Endometrial microvascular endothelial cells (primary cell): ENCODE results near the gene CCL23. TPM values are rescaled to one million over a fixed set of nuclear protein-coding genes. Genes with fewer than 3 reads are reported as not detected.

Source experiments
- in situ Hi-C: cut with HindIII; loops from 2 replicates; pipeline ENCODE4 v1.10.0; 2017; ENCODE audit warnings: low sequenced_read_pairs, low pct_unique_long_range_greater_than_20kb; ENCODE audit errors: inconsistent ontology term
- total RNA-seq: library from RNA; depleted of rRNA; stranded (reverse); fragments of >200 nt; gene quantifications from one replicate; pipeline ENCODE4 v1.2.3, GENCODE V29; 2015; ENCODE audit errors: inconsistent ontology term

Gene CCL23
- total RNA-seq, 1 donor from 2014 or later, result not detected

DNA sequence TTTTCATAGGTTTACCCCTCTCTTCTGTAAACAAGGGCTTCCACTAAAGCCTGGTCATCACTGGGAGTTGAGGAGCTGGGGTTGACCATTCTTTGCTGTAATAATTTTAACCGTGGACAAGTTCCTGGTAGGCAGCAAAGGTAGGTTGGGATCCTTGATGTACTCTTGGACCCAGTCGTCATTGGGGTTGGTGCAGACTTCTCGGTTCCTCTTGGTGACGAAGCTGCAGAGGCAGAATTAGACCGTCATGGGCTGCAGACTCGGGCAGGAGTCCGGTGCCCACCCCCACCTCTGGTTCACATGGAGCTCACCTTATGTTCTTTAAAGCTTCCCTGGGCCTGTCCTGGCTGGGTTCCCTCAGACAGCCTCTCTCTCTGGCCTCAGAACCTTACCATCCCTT, 40.3 kb downstream of the CCL23 start:
- in situ Hi-C loops, result no loop called here

- in situ Hi-C loops, result no loop called here
Measured at GRCh38 chr17:35973333-35974260, 44.2 kb downstream of the CCL23 start.

GRCh38 chr17:35972945-35973332, 44.8 kb downstream of the CCL23 start:
- in situ Hi-C loops, result no loop called here

DNA sequence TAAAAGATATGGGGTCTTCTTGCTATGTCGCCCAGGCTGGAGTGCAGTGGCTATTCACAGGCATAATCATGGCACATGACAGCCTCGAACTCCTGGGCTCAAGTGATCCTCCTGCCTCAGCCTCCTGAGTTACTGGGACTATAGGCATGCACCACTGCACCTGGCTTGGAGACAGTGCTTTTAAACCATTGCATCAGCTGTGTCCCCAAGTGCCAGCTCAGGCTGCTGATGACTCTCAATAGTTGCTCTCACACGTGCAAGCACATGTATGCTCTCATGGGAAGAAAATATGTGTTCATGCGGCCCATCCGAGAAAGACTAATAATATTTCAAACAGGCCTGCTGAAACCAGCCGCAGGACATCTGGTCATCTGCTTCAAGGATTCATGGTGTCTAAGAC, 45.2 kb downstream of the CCL23 start:
- in situ Hi-C loops, result no loop called here

GRCh38 chr17:35972066-35972465, 45.7 kb downstream of the CCL23 start:
- in situ Hi-C loops, result no loop called here

DNA sequence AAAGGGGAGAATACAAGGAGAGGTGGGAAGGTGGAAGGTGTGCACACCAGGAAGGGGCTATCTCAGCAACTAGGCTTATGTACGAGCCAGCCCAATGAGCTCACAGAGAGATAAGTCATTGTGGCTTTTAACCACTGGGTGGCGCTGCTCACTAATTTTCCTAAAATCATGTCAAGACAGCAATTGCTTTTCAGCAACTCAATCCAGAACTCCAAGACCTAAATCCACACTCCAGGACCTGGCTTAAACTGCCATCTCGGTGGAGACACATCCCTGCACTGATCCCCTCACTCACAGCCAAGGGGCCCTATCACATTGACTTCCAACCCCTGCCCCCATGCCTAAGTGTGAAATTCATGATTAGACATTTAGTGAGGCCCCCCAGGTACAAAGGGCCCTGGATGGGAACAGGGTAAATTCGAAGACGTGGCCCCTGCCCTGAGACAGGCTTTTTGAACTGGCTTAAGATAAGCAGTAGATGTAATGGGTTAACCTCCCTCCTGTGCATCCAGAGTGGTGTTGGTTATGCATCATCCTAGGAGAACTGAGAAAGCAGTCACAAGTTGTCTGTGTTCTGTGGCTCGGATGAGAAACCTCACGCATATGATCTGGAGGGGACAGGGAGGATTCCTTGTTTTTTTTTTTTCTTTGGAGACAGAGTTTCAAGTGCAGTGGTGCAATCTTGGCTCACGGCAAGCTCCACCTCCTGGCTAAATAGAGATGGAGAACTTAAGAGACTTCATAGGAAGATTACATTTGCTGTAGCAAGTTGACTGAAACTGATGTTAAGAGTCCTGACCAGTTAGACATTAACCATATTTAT, 48.0 kb downstream of the CCL23 start:
- in situ Hi-C loops, result no loop called here

- in situ Hi-C loops, result no loop called here
Measured at GRCh38 chr17:35968520-35969054, 49.2 kb downstream of the CCL23 start.

- in situ Hi-C loops, result no loop called here
Measured at GRCh38 chr17:35965272-35965671, 52.5 kb downstream of the CCL23 start.

DNA sequence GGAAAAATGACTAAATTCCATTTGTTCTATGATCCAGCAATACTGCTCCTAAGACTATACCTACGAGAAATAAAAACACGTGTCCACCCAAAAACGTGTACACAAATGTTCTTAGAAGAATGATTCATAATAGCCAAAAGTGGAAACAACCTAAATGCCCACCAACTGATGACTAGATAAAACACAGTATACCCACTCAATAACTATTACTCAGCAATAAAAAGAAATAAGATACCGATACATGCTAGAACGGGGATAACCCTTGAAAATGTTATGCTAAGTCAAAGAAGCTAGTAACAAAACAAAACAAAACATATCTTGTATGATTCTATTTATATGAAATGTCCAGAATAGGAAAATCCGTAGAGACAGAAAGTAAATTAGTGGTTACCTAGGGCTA, 54.1 kb downstream of the CCL23 start:
- in situ Hi-C loops, result no loop called here

Other genes starting within 250 kb of the CCL23 start
- gene MMP28, start 222.3 kb downstream of the CCL23 start, total RNA-seq, result 0.19 TPM
- gene TAF15, start 208.5 kb downstream of the CCL23 start, total RNA-seq, result 30.8 TPM
- not detected for gene HEATR9, start 149.1 kb downstream of the CCL23 start, total RNA-seq
- gene CCL5, start 137.6 kb downstream of the CCL23 start, total RNA-seq, result 0.46 TPM
- not detected for gene RDM1, start 87.2 kb downstream of the CCL23 start, total RNA-seq
- gene LYZL6, start 74.3 kb downstream of the CCL23 start, total RNA-seq, result not detected
- gene CCL16, start 36.5 kb downstream of the CCL23 start, total RNA-seq, result not detected
- gene CCL14, start 31.2 kb downstream of the CCL23 start, total RNA-seq, result 0.93 TPM
- gene CCL15, start 16.4 kb downstream of the CCL23 start, total RNA-seq, result not detected
- gene CCL18, start 46.3 kb upstream of the CCL23 start, total RNA-seq, result not detected
- not detected for gene CCL3, start 72.2 kb upstream of the CCL23 start, total RNA-seq
- not detected for gene CCL4, start 85.9 kb upstream of the CCL23 start, total RNA-seq
- gene TBC1D3B, start 158.7 kb upstream of the CCL23 start, total RNA-seq, result not detected
- gene CCL3L1, start 178.8 kb upstream of the CCL23 start, total RNA-seq, result not detected
- not detected for gene CCL4L2, start 193.1 kb upstream of the CCL23 start, total RNA-seq
- not detected for gene TBC1D3I, start 246.6 kb upstream of the CCL23 start, total RNA-seq